ENCODE data around the gene AFF4.

AFF4 gene

DNA sequence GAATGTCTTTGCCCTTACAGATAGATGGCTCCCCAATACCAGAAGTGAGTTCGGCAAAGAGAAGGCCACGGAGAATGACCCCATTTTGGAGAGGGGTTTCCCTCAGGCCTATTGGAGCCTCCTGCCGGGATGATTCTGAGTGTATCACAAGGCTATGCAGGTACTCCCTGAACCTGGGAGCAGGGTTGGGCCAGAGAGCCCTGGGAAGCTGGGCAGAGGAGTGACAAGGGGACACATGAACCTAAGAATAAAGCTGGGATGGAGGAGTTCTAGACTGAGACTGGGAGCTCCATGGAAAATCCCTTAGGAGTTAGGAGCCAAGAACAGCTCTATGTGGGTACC lies 89.5 kb downstream of the AFF4 start:
- DNase-seq (ENCODE audit: extremely low read depth, low read depth) = no peak
- TF ChIP-seq, protein P1, sequence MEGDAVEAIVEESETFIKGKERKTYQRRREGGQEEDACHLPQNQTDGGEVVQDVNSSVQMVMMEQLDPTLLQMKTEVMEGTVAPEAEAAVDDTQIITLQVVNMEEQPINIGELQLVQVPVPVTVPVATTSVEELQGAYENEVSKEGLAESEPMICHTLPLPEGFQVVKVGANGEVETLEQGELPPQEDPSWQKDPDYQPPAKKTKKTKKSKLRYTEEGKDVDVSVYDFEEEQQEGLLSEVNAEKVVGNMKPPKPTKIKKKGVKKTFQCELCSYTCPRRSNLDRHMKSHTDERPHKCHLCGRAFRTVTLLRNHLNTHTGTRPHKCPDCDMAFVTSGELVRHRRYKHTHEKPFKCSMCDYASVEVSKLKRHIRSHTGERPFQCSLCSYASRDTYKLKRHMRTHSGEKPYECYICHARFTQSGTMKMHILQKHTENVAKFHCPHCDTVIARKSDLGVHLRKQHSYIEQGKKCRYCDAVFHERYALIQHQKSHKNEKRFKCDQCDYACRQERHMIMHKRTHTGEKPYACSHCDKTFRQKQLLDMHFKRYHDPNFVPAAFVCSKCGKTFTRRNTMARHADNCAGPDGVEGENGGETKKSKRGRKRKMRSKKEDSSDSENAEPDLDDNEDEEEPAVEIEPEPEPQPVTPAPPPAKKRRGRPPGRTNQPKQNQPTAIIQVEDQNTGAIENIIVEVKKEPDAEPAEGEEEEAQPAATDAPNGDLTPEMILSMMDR (IDR thresholded peaks at IDR 0.05; ENCODE audit: low read depth, low read length, missing control alignments) = no peak
- H3K4me3 ChIP-seq (replicated peaks; ENCODE audit: low read depth, low read length) = no peak overlapping the region

DNA sequence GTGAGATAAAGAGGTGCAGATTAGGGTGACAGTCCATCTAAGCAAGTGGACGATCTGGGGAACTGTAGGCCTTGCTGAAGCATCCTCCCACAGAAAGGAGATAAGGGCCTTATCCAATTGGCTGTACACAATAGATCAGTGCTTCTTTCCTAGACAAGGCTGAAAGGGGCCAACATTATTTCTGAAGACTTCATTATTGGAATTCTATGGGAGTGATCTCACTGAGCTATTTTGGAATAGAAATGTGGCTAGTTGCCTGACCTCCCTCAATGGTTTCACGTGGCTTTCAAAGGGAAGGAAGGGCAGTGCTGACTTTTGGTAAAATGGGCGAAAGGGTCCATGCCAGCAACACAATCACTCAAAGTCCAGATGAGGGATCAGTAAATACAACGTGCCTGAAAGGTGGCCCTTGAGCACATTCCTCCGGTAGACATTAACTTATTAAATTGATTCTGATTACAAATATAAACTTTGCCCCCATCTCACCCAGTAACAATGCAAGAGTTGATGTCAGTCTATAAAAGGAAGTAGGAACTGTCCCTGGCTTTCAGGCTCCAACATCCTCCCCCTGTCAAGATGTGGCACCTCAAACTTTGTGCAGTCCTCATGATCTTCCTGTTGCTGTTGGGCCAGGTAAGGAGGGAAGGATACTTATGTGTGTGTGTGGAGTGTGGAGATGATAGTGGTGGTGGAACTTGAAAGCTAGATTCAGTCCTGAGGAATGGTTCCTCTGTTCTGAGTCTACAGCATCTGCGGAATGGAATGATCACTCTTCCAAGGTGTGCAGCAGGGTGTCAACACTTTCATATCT lies 90.1 kb downstream of the AFF4 start, which contains the start of gene LEAP2:
Gene LEAP2, plus strand, starts transcription at position 550 of the 811 bp plus-strand sequence. Its CDS starts 27 bp downstream, at position 577.
- TF ChIP-seq, protein P1 (IDR thresholded peaks at IDR 0.05; ENCODE audit: low read depth, low read length, missing control alignments) = no peak
- no peak for DNase-seq (ENCODE audit: extremely low read depth, low read depth)
- H3K4me3 ChIP-seq (replicated peaks; ENCODE audit: low read depth, low read length) = no peak within 1 kb of the TSS

DNA sequence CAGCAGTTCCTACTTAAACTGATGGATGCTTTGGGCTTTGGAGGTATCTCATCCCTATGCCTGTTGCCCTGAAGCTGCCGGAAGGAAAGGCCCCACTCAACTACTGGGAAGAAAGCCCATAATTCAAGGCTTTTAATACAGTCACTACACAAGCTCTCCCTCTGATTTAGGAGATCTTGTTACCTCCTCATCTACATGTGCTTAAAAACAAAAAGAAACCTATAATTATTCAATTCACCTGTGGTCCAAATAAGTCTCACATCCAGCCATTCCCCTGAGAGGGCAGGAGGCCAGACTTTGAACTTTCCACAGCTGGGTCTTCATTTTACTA lies 90.7 kb downstream of the AFF4 start:
- no peak overlapping the region for H3K4me3 ChIP-seq (replicated peaks; ENCODE audit: low read depth, low read length)
- DNase-seq (ENCODE audit: extremely low read depth, low read depth) = no peak
- TF ChIP-seq, protein P1 (IDR thresholded peaks at IDR 0.05; ENCODE audit: low read depth, low read length, missing control alignments) = no peak

DNA sequence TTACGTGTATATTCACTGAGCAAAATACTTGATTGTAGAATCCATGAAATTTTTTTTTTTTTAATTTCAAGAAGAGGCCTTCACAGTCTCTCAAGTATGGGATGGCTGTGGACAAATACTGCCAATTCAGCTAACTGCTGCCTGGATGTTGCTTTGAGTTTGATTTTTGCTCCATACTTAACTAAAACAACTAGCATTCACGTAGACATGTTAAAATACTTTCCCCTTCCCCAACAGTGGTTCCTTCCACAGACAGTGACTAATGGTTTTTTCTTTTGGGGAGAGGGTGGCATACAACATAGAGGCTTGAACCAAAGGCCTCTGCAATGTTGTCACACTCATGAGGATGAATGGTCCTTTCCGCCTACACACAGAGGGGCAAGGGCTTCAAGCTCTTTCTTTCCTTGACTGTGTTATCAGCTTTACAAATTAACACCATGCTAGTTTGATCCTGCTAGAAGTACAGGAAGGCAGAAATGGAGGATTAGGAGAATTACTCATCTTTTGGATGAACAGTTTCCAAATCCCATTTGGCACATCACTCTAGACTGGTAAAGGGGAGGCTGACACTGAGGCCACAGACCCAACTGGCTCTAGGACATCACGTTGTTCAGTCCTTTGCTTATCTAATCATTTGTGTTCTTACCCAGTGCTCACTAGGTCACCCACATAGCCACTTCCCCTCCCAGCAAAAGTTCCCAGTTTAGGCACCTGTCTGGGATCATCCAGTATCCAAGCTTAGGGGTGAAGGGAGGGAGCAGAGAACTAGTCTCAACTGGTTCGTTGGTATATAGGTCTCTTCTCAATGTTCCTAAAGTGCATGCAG lies 91.8 kb downstream of the AFF4 start:
- TF ChIP-seq, protein P1 (IDR thresholded peaks at IDR 0.05; ENCODE audit: low read depth, low read length, missing control alignments) = no peak
- no peak overlapping the region for H3K4me3 ChIP-seq (replicated peaks; ENCODE audit: low read depth, low read length)
- DNase-seq (ENCODE audit: extremely low read depth, low read depth) = no peak

DNA sequence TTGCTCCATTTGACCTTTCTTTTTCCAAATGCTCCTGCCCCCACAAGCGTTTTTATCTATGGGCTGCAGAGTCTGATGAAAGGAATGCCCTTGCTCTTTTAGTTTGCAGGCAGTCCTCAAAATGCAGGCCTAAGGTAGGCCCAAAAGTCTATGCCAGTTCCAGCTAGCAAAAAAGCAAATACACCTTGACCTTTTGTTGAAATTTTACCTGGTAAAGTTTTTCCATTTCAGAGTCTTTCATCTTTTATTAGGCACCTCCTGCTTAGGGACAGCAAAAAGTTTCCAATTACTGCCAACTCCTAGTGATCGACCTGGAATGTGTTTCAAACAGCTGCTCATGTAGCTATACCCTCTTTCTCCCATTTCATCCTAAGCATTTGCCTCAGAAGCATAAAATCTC lies 92.6 kb downstream of the AFF4 start:
- H3K4me3 ChIP-seq (replicated peaks; ENCODE audit: low read depth, low read length) = no peak overlapping the region
- TF ChIP-seq, protein P1 (IDR thresholded peaks at IDR 0.05; ENCODE audit: low read depth, low read length, missing control alignments) = no peak
- no peak for DNase-seq (ENCODE audit: extremely low read depth, low read depth)

DNA sequence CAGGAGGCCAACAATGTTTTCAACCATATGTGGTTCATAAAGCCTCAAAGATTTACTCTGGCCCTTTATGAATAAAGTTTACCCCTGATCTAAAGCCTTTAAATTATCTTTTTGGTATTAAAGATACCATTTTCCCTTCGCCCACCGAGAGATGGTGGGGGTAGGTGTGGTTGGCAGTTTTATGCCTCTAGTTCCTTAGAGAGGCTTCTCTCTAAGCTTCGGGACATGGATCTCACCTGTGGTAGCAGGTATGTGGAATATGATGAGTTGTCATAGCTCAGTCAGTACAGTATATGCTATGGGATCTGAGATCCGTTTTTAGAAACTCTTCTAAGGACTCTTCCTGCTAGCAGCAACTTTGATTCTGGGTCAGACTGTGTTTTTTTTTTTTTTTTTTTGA lies 94.7 kb downstream of the AFF4 start:
- no peak for DNase-seq (ENCODE audit: extremely low read depth, low read depth)
- TF ChIP-seq, protein P1 (IDR thresholded peaks at IDR 0.05; ENCODE audit: low read depth, low read length, missing control alignments) = no peak
- no peak overlapping the region for H3K4me3 ChIP-seq (replicated peaks; ENCODE audit: low read depth, low read length)

Data from HFF-Myc (cell line).